K562 (cell line): ENCODE data around the gene OR9Q1.

Source experiments
- CEBPG ChIP-seq, 3 experiments: fragments of 200-800 bp in 1 of 3; sonication (Bioruptor generic) in 1 of 3; sonication (generic) in 1 of 3; formaldehyde crosslinking in 1 of 3; IDR thresholded peaks in 2 of 3; conservative IDR thresholded peaks in 1 of 3; 2 replicates each; pipeline versions ENCODE4 v1.6.1 to v1.8.0; 2016 to 2022; ENCODE audit warnings: missing compliant biosample characterization in 2 of 3, missing genetic modification characterization in 2 of 3, mild to moderate bottlenecking in 1 of 3, missing genetic modification reagents in 1 of 3
- CTCF ChIP-seq, 3 experiments: IDR thresholded peaks in 2 of 3; conservative IDR thresholded peaks in 1 of 3; 2 replicates each; pipeline ENCODE4 v1.5.1; 2011 to 2012; ENCODE audit warnings: low read length in 3 of 3, mild to moderate bottlenecking in 3 of 3, control low read depth in 2 of 3, improper control_type of control experiment in 1 of 3, inconsistent platforms in 1 of 3, low read depth in 1 of 3, mixed read lengths in 1 of 3, moderate library complexity in 1 of 3; ENCODE audit not compliant: insufficient read depth in 2 of 3
- EP300 ChIP-seq: IDR thresholded peaks from 2 replicates; pipeline ENCODE4 v1.6.1; 2012; ENCODE audit warnings: low read length, improper control_type of control experiment
- JUNB ChIP-seq: fragments of 450-650 bp; formaldehyde crosslinking; conservative IDR thresholded peaks from 2 replicates; pipeline ENCODE4 v1.4.0; 2020; ENCODE audit warnings: mild to moderate bottlenecking
- NBN ChIP-seq: fragments of 450-650 bp; IDR thresholded peaks from 2 replicates; pipeline ENCODE4 v1.6.1; 2016; ENCODE audit warnings: low read depth, mild to moderate bottlenecking
- POLR2A ChIP-seq: fragments of 450-650 bp; conservative IDR thresholded peaks from 2 replicates; pipeline ENCODE4 v1.6.1; 2016
- RFX1 ChIP-seq: fragments of 450-650 bp; IDR thresholded peaks from 2 replicates; pipeline ENCODE4 v1.6.1; 2016; ENCODE audit warnings: mild to moderate bottlenecking, moderate library complexity
- SMARCB1 ChIP-seq: IDR thresholded peaks from 2 replicates; pipeline ENCODE4 v1.6.1; 2011; ENCODE audit warnings: improper control_type of control experiment, low read depth; ENCODE audit not compliant: insufficient read length
- TFE3 ChIP-seq: fragments of 450-650 bp; formaldehyde crosslinking; IDR thresholded peaks from 2 replicates; pipeline ENCODE4 v1.4.0; 2020; ENCODE audit warnings: mild to moderate bottlenecking, mixed read lengths
- XRCC5 ChIP-seq: fragments of 200-400 bp; formaldehyde crosslinking; IDR thresholded peaks from 2 replicates; pipeline ENCODE4 v1.6.1; 2017; ENCODE audit warnings: low read depth, mild to moderate bottlenecking, low read length
- ZKSCAN1 ChIP-seq: fragments of 150-350 bp; IDR thresholded peaks from 2 replicates; pipeline ENCODE4 v1.6.1; 2016; ENCODE audit warnings: low read depth, low read length
- ZNF41 ChIP-seq: fragments of 250-450 bp; sonication (Bioruptor Pico); conservative IDR thresholded peaks from 2 replicates; pipeline ENCODE4 v1.4.0; 2020; ENCODE audit warnings: mild to moderate bottlenecking
- TF ChIP-seq, protein P1 (sequence below): sonication (generic); formaldehyde crosslinking; IDR thresholded peaks from 2 replicates; pipeline ENCODE4 v1.8.0; 2022; ENCODE audit warnings: mild to moderate bottlenecking, missing genetic modification reagents
- TF ChIP-seq, protein P2 (sequence below): sonication (generic); formaldehyde crosslinking; IDR thresholded peaks from 2 replicates; pipeline ENCODE4 v1.4.0; 2020; ENCODE audit warnings: mild to moderate bottlenecking, missing genetic modification reagents

GRCh38 chr11:57974132-57974531 is 49.5 kb upstream of the OR9Q1 start:
- TF ChIP-seq, protein P1, sequence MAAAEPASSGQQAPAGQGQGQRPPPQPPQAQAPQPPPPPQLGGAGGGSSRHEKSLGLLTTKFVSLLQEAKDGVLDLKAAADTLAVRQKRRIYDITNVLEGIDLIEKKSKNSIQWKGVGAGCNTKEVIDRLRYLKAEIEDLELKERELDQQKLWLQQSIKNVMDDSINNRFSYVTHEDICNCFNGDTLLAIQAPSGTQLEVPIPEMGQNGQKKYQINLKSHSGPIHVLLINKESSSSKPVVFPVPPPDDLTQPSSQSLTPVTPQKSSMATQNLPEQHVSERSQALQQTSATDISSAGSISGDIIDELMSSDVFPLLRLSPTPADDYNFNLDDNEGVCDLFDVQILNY (CRISPR knock-in tag): no peak
- TF ChIP-seq POLR2A (no peak), RFX1 (no peak), SMARCB1 (no peak), JUNB (CRISPR knock-in tag) (no peak), ZKSCAN1 (no peak), NBN (no peak), EP300 (no peak), CTCF (IDR thresholded peaks at IDR 0.05 in 2 of 3, conservative IDR thresholded peaks at IDR 0.05 in 1 of 3; ENCODE audit: insufficient read depth in 2 of 3, low read depth in 1 of 3, low read length in 3 of 3) (no peak), TFE3 (no peak), CEBPG (CRISPR knock-in tag; IDR thresholded peaks at IDR 0.05) (no peak), CEBPG (tag; conservative IDR thresholded peaks at IDR 0.05 in 1 of 2, IDR thresholded peaks at IDR 0.05 in 1 of 2) (no peak), XRCC5 (no peak), ZNF41 (CRISPR knock-in tag) (no peak)
- TF ChIP-seq, protein P2, sequence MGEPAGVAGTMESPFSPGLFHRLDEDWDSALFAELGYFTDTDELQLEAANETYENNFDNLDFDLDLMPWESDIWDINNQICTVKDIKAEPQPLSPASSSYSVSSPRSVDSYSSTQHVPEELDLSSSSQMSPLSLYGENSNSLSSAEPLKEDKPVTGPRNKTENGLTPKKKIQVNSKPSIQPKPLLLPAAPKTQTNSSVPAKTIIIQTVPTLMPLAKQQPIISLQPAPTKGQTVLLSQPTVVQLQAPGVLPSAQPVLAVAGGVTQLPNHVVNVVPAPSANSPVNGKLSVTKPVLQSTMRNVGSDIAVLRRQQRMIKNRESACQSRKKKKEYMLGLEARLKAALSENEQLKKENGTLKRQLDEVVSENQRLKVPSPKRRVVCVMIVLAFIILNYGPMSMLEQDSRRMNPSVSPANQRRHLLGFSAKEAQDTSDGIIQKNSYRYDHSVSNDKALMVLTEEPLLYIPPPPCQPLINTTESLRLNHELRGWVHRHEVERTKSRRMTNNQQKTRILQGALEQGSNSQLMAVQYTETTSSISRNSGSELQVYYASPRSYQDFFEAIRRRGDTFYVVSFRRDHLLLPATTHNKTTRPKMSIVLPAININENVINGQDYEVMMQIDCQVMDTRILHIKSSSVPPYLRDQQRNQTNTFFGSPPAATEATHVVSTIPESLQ (CRISPR knock-in tag): no peak
